Astrocyte (in vitro differentiated cells and primary cell): ENCODE measurements around the gene ATG7. TPM values are rescaled to one million over a fixed set of nuclear protein-coding genes. Genes with fewer than 3 reads are reported as not detected.
A peak's percentile ranks its signal among the peaks of the same experiment; 100 is the strongest.

ENCODE experiments used
- DNase-seq: peaks from one replicate; pipeline ENCODE4 v3.0.0-alpha.2; 2010; ENCODE audit warnings: low read depth
- FAIRE-seq: peaks from 2 replicates; lab custom pipeline; 2011; peaks lifted over from hg19 to GRCh38; lab: Jason Lieb, UNC
- H2AFZ ChIP-seq: 2 replicates; pipeline ENCODE4 v1.6.0; 2012; ENCODE audit warnings: low read depth, low read length, inconsistent platforms
- H3K27ac ChIP-seq: 2 replicates; pipeline ENCODE4 v1.5.1; 2011; ENCODE audit warnings: low read depth, low read length, inconsistent platforms
- H3K27me3 ChIP-seq: 2 replicates; pipeline ENCODE4 v1.6.0; 2011; ENCODE audit warnings: low read length, inconsistent platforms; ENCODE audit not compliant: insufficient read depth
- H3K36me3 ChIP-seq: 2 replicates; pipeline ENCODE4 v1.5.1; 2011; ENCODE audit warnings: low read length, inconsistent platforms; ENCODE audit not compliant: insufficient read depth
- H3K4me1 ChIP-seq: 2 replicates; pipeline ENCODE4 v1.5.1; 2011; ENCODE audit warnings: low read length, inconsistent platforms; ENCODE audit not compliant: insufficient read depth
- H3K4me2 ChIP-seq: 2 replicates; pipeline ENCODE4 v1.6.0; 2012; ENCODE audit warnings: low read length, inconsistent platforms
- H3K4me3 ChIP-seq: 2 replicates; pipeline ENCODE4 v1.5.1; 2011; ENCODE audit warnings: low read depth, mild to moderate bottlenecking, low read length, inconsistent platforms; ENCODE audit not compliant: insufficient read depth
- H3K79me2 ChIP-seq: 2 replicates; pipeline ENCODE4 v1.6.0; 2012; ENCODE audit warnings: mild to moderate bottlenecking, low read length, inconsistent platforms; ENCODE audit not compliant: insufficient read depth
- H3K9ac ChIP-seq: 2 replicates; pipeline ENCODE4 v1.6.0; 2012; ENCODE audit warnings: mild to moderate bottlenecking, low read length, inconsistent platforms
- H3K9me3 ChIP-seq: 2 replicates; pipeline ENCODE4 v1.5.1; 2012; ENCODE audit warnings: low read depth, mild to moderate bottlenecking, low read length, inconsistent platforms; ENCODE audit not compliant: insufficient read depth
- H4K20me1 ChIP-seq: 2 replicates; pipeline ENCODE4 v1.6.0; 2012; ENCODE audit warnings: low read length, inconsistent platforms; ENCODE audit not compliant: insufficient read depth
- H3K27ac Mint-ChIP-seq: one replicate; pipeline ENCODE4 v1.8.0; 2021; ENCODE audit warnings: mild to moderate bottlenecking, mixed read lengths; ENCODE audit not compliant: unreplicated experiment
- H3K27me3 Mint-ChIP-seq: one replicate; pipeline ENCODE4 v1.8.0; 2021; ENCODE audit warnings: low read depth, mixed read lengths; ENCODE audit not compliant: unreplicated experiment
- H3K36me3 Mint-ChIP-seq: one replicate; pipeline ENCODE4 v1.8.0; 2021; ENCODE audit warnings: low read depth, mixed read lengths; ENCODE audit not compliant: unreplicated experiment
- H3K4me1 Mint-ChIP-seq: one replicate; pipeline ENCODE4 v1.8.0; 2021; ENCODE audit warnings: low read depth, mixed read lengths; ENCODE audit not compliant: unreplicated experiment
- H3K4me3 Mint-ChIP-seq: one replicate; pipeline ENCODE4 v1.8.0; 2021; ENCODE audit warnings: mild to moderate bottlenecking, moderate library complexity, mixed read lengths; ENCODE audit not compliant: unreplicated experiment
- H3K9me3 Mint-ChIP-seq: one replicate; pipeline ENCODE4 v1.8.0; 2021; ENCODE audit warnings: mild to moderate bottlenecking, mixed read lengths; ENCODE audit not compliant: unreplicated experiment
- CTCF ChIP-seq: IDR thresholded peaks from 2 replicates; pipeline ENCODE4 v1.5.1; 2011; ENCODE audit warnings: low read depth, mild to moderate bottlenecking, inconsistent platforms, low read length, moderate library complexity; ENCODE audit not compliant: insufficient read depth
- EZH2 ChIP-seq: IDR thresholded peaks from 2 replicates; pipeline ENCODE4 v1.6.1; 2012; ENCODE audit warnings: mild to moderate bottlenecking, low read length, inconsistent platforms; ENCODE audit not compliant: insufficient read depth
- total RNA-seq: library from RNA; stranded (reverse); gene quantifications from 2 replicates; pipeline ENCODE4 v1.2.1, GENCODE V29; 2021

ATG7 gene
- total RNA-seq, 1 donor from 2014 or later: 29.5 TPM

GRCh38 chr3:11379238-11379823 is 107.1 kb downstream of the ATG7 start:
- Mint-ChIP-seq H3K27me3 (no peaks in the 10 kb centered on the region), H3K27ac (peak overlapping the region; percentile 89), H3K36me3 (peaks cover 3% of the 10 kb centered on the region), H3K9me3 (no peaks in the 10 kb centered on the region), H3K4me1 (peaks cover 17% of the 10 kb centered on the region), H3K4me3 (no peak overlapping the region)
- peak; percentile 42 for DNase-seq
- Histone ChIP-seq H3K27me3 (no peaks in the 10 kb centered on the region), H4K20me1 (no peaks in the 10 kb centered on the region), H3K79me2 (no peaks in the 10 kb centered on the region), H3K9me3 (no peaks in the 10 kb centered on the region), H3K4me1 (peaks cover 12% of the 10 kb centered on the region), H3K27ac (peak overlapping the region; percentile 47), H3K36me3 (no peaks in the 10 kb centered on the region), H2AFZ (no peak overlapping the region), H3K9ac (peak overlapping the region; percentile 53), H3K4me2 (peak overlapping the region; percentile 59), H3K4me3 (no peak overlapping the region)
- peak; percentile 78 for FAIRE-seq
- TF ChIP-seq CTCF (peak; percentile 68), EZH2 (no peak)

- Histone ChIP-seq H3K27ac (peak overlapping the region; percentile 47), H4K20me1 (no peaks in the 10 kb centered on the region), H3K27me3 (no peaks in the 10 kb centered on the region), H3K4me1 (peaks cover 12% of the 10 kb centered on the region), H2AFZ (no peak overlapping the region), H3K36me3 (no peaks in the 10 kb centered on the region), H3K9ac (peak overlapping the region; percentile 53), H3K79me2 (no peaks in the 10 kb centered on the region), H3K4me2 (peak overlapping the region; percentile 59), H3K9me3 (no peaks in the 10 kb centered on the region), H3K4me3 (no peak overlapping the region)
- Mint-ChIP-seq H3K4me3 (no peak overlapping the region), H3K27me3 (no peaks in the 10 kb centered on the region), H3K9me3 (no peaks in the 10 kb centered on the region), H3K36me3 (peaks cover 3% of the 10 kb centered on the region), H3K4me1 (peaks cover 17% of the 10 kb centered on the region), H3K27ac (peak overlapping the region; percentile 89)
- FAIRE-seq: no peak
- TF ChIP-seq CTCF (no peak), EZH2 (no peak)
- DNase-seq: peak; percentile 51
Observed at GRCh38 chr3:11379824-11380701, 107.9 kb downstream of the ATG7 start.

GRCh38 chr3:11381141-11381540 is 108.9 kb downstream of the ATG7 start:
- peaks cover 3% of the 10 kb centered on the region for H3K36me3 Mint-ChIP-seq
- no peaks in the 10 kb centered on the region for H3K9me3 Mint-ChIP-seq
- Histone ChIP-seq H3K79me2 (no peaks in the 10 kb centered on the region), H3K27ac (no peak overlapping the region), H3K27me3 (no peaks in the 10 kb centered on the region), H3K9ac (no peak overlapping the region), H4K20me1 (no peaks in the 10 kb centered on the region), H3K4me2 (no peak overlapping the region), H3K36me3 (no peaks in the 10 kb centered on the region), H2AFZ (no peak overlapping the region), H3K4me3 (no peak overlapping the region), H3K9me3 (no peaks in the 10 kb centered on the region), H3K4me1 (peaks cover 21% of the 10 kb centered on the region)
- TF ChIP-seq CTCF (no peak), EZH2 (no peak)
- FAIRE-seq: no peak
- H3K4me1 Mint-ChIP-seq: peaks cover 26% of the 10 kb centered on the region
- DNase-seq: no peak
- H3K27ac Mint-ChIP-seq: no peak overlapping the region
- no peaks in the 10 kb centered on the region for H3K27me3 Mint-ChIP-seq
- no peak overlapping the region for H3K4me3 Mint-ChIP-seq
